GM12878 (cell line): ENCODE measurements around the gene ITGAD. TPM values are rescaled to one million over a fixed set of nuclear protein-coding genes. Genes with fewer than 3 reads are reported as not detected.

Experiments
- ATAC-seq: fragments of 200-7000 bp; cut with Tn5 transposase; 3 replicates; pipeline ENCODE4 v1.9.1; 2020; ENCODE audit warnings: mild to moderate bottlenecking, moderate library complexity
- BruUV-seq: library from RNA; stranded (reverse); fragments of 400-500 nt; replicated peaks from 2 replicates; lab custom pipeline; 2021; lab: Mats Ljungman, UMichigan
- CTCF ChIA-PET: fragments of 300-600 bp; sonication (Branson Sonifier 250); formaldehyde crosslinking; extraction: SDS; loops from one replicate; lab custom pipeline; 2021; ENCODE audit warnings: inconsistent platforms; lab: Yijun Ruan, JAX
- POLR2A ChIA-PET: fragments of 350-600 bp; formaldehyde crosslinking; extraction: SDS; loops from one replicate; lab custom pipeline; 2021; ENCODE audit warnings: inconsistent platforms; lab: Charles Lee
- RAD21 ChIA-PET: fragments of 300-600 bp; sonication (Branson Sonifier 250); formaldehyde crosslinking; loops from one replicate; lab custom pipeline; 2023; ENCODE audit warnings: antibody characterized with exemption; ENCODE audit not compliant: unreplicated experiment; lab: Charles Lee
- SMC1A ChIA-PET: fragments of 300-600 bp; sonication (Branson Sonifier 250); formaldehyde crosslinking; loops from one replicate; lab custom pipeline; 2023; ENCODE audit not compliant: unreplicated experiment, uncharacterized antibody; lab: Charles Lee
- DNase-seq: peaks from one replicate; pipeline ENCODE4 v3.0.0-alpha.2; 2011; ENCODE audit warnings: low read depth, low spot score
- FAIRE-seq: peaks from 3 replicates; lab custom pipeline; 2011; peaks lifted over from hg19 to GRCh38; lab: Jason Lieb, UNC
- H2AFZ ChIP-seq: 2 replicates; pipeline ENCODE4 v1.6.0; 2011; ENCODE audit warnings: low read depth, low read length, control low read depth; ENCODE audit not compliant: control insufficient read depth
- H3K27ac ChIP-seq: 2 replicates; pipeline ENCODE4 v1.5.1; 2011; ENCODE audit warnings: control low read depth; ENCODE audit not compliant: control insufficient read depth, insufficient read depth
- H3K27me3 ChIP-seq, 2 experiments: replicated peaks in 1 of 2; 2 replicates each; pipeline versions ENCODE4 v1.6.0 to v1.6.1; 2011; ENCODE audit warnings: low read length in 1 of 2; ENCODE audit not compliant: control insufficient read depth in 2 of 2, insufficient read depth in 2 of 2
- H3K36me3 ChIP-seq, 2 experiments: 2 replicates each; pipeline ENCODE4 v1.5.1; 2011; ENCODE audit warnings: low read length in 1 of 2; ENCODE audit not compliant: control insufficient read depth in 2 of 2, insufficient read depth in 2 of 2
- H3K4me1 ChIP-seq: 2 replicates; pipeline ENCODE4 v1.6.1; 2011; ENCODE audit warnings: mild to moderate bottlenecking, low read length, moderate library complexity, mixed read lengths; ENCODE audit not compliant: control insufficient read depth, insufficient read depth
- H3K4me2 ChIP-seq: 2 replicates; pipeline ENCODE4 v1.6.0; 2011; ENCODE audit warnings: control low read depth; ENCODE audit not compliant: control insufficient read depth, insufficient read depth
- H3K4me3 ChIP-seq: fragments of 200-600 bp; sonication (generic); 2 replicates; pipeline ENCODE4 v1.5.1; 2016
- H3K79me2 ChIP-seq: 2 replicates; pipeline ENCODE4 v1.6.0; 2011; ENCODE audit warnings: low read length; ENCODE audit not compliant: control insufficient read depth, insufficient read depth
- H3K9ac ChIP-seq: 2 replicates; pipeline ENCODE4 v1.8.0; 2011; ENCODE audit warnings: low read length, control low read depth, mixed read lengths; ENCODE audit not compliant: control insufficient read depth, insufficient read depth
- H3K9me3 ChIP-seq: replicated peaks from 3 replicates; pipeline ENCODE4 v1.5.1; 2011; ENCODE audit warnings: mild to moderate bottlenecking, low read length; ENCODE audit not compliant: control insufficient read depth, insufficient read depth
- H4K20me1 ChIP-seq: 2 replicates; pipeline ENCODE4 v1.6.0; 2011; ENCODE audit not compliant: control insufficient read depth, insufficient read depth
- ASH2L ChIP-seq: fragments of 300-600, 200-600 bp; sonication (generic); IDR thresholded peaks from 2 replicates; pipeline ENCODE4 v1.6.1; 2017; ENCODE audit warnings: low read depth, mild to moderate bottlenecking, borderline replicate concordance
- ATF3 ChIP-seq: IDR thresholded peaks from 2 replicates; pipeline ENCODE4 v1.6.1; 2011; ENCODE audit warnings: low read depth, mild to moderate bottlenecking, low read length, moderate library complexity, borderline replicate concordance; ENCODE audit errors: extremely low read depth
- BACH1 ChIP-seq: fragments of 450-650 bp; IDR thresholded peaks from 2 replicates; pipeline ENCODE4 v1.6.1; 2017; ENCODE audit warnings: mild to moderate bottlenecking, borderline replicate concordance
- BCLAF1 ChIP-seq: fragments of 450-650 bp; IDR thresholded peaks from 2 replicates; pipeline ENCODE4 v1.6.1; 2017; ENCODE audit warnings: antibody characterized with exemption, mild to moderate bottlenecking, moderate library complexity
- BHLHE40 ChIP-seq, 2 experiments: fragments of 450-650 bp in 1 of 2; IDR thresholded peaks; 2 replicates each; pipeline ENCODE4 v1.6.1; 2011 to 2017; ENCODE audit warnings: low read depth in 2 of 2, borderline replicate concordance in 1 of 2, improper control_type of control experiment in 1 of 2, low read length in 1 of 2, mild to moderate bottlenecking in 1 of 2
- CBX3 ChIP-seq: fragments of 200-600 bp; sonication (generic); IDR thresholded peaks from 2 replicates; pipeline ENCODE4 v1.6.1; 2016; ENCODE audit warnings: low read depth, borderline replicate concordance
- GABPA ChIP-seq: IDR thresholded peaks from 2 replicates; pipeline ENCODE4 v1.6.1; 2014; ENCODE audit warnings: antibody characterized with exemption, low read depth, mild to moderate bottlenecking, inconsistent platforms
- HDAC6 ChIP-seq: fragments of 200-600 bp; sonication (generic); IDR thresholded peaks from one replicate; pipeline ENCODE4 v1.8.0; 2017; ENCODE audit warnings: antibody characterized with exemption; ENCODE audit not compliant: unreplicated experiment
- NFXL1 ChIP-seq: fragments of 450-650 bp; IDR thresholded peaks from 2 replicates; pipeline ENCODE4 v1.6.1; 2017; ENCODE audit warnings: antibody characterized with exemption, mild to moderate bottlenecking, borderline replicate concordance
- NFYA ChIP-seq: IDR thresholded peaks from 2 replicates; pipeline ENCODE4 v1.6.1; 2011; ENCODE audit warnings: low read depth, mild to moderate bottlenecking, low read length, improper control_type of control experiment, borderline replicate concordance
- NFYB ChIP-seq: IDR thresholded peaks from 2 replicates; pipeline ENCODE4 v1.6.1; 2011; ENCODE audit warnings: low read depth, mild to moderate bottlenecking, low read length, improper control_type of control experiment, moderate library complexity; ENCODE audit not compliant: insufficient read depth
- NKRF ChIP-seq: fragments of 450-650 bp; conservative IDR thresholded peaks from 2 replicates; pipeline ENCODE4 v1.6.1; 2017; ENCODE audit warnings: mild to moderate bottlenecking, moderate library complexity
- SUZ12 ChIP-seq: fragments of 200-600 bp; sonication (generic); IDR thresholded peaks from one replicate; pipeline ENCODE4 v1.6.1; 2018; ENCODE audit warnings: antibody characterized with exemption, mild to moderate bottlenecking; ENCODE audit not compliant: unreplicated experiment
- TBL1XR1 ChIP-seq: IDR thresholded peaks from 2 replicates; pipeline ENCODE4 v1.6.1; 2012; ENCODE audit warnings: low read depth, low read length, improper control_type of control experiment
- TCF7 ChIP-seq: IDR thresholded peaks from 2 replicates; pipeline ENCODE4 v1.6.1; 2014; ENCODE audit warnings: antibody characterized with exemption, borderline replicate concordance
- WGBS: methylation state at CpG from one replicate; pipeline ENCODE4 v1.1.6; 2016; ENCODE audit warnings: low lambda C conversion rate; ENCODE audit not compliant: insufficient replicate concordance, insufficient coverage; ENCODE audit errors: missing lambda C conversion rate; 5-methylcytosine and 5-hydroxymethylcytosine counted together
- in situ Hi-C: fragments of 300-500 bp; cut with MboI; formaldehyde crosslinking; loops from 9 replicates; pipeline ENCODE4 v1.14.3; 2018; ENCODE audit warnings: mixed read lengths
- intact Hi-C: fragments of 100-400 bp; cut with micrococcal nuclease; formaldehyde crosslinking; loops from one replicate; pipeline ENCODE4 v1.14.2; 2022; ENCODE audit not compliant: unreplicated experiment
- polyA plus RNA-seq, 11 experiments: library from polyadenylated mRNA; depleted of rRNA in 4 of 11; unstranded in 6 of 11; stranded (reverse) in 5 of 11; fragments of >200 nt; fragmentation: Nextera tagmentation in 4 of 11; fragmentation: Illumina TruSeq in 1 of 11; extraction: Ambion mirVana in 4 of 11; extraction: Trizol in 1 of 11; gene quantifications; 1 replicate in 1 of 11; 2 replicates in 10 of 11; pipeline versions ENCODE4 v1.2.1 to v1.2.3, GENCODE V29; 2011 to 2016; ENCODE audit warnings: inconsistent platforms in 2 of 11, missing spikeins in 2 of 11, low read depth in 1 of 11
- total RNA-seq, 4 experiments: library from RNA; depleted of rRNA in 3 of 4; stranded (reverse); fragments of >200 nt in 3 of 4; fragmentation: Illumina TruSeq in 1 of 4; extraction: Trizol in 1 of 4; gene quantifications; 2 replicates each; pipeline versions ENCODE4 v1.2.1 to v1.2.3, GENCODE V29; 2013 to 2021

Gene ITGAD
- total and polyA plus RNA-seq, 10 of the 15 experiments (the other 5 are each of a cell fraction or from before 2014, with no cell fraction given) = 0.29 to 4.0 (median 1.2) TPM

GRCh38 chr16:31470615-31471014 is 77.5 kb downstream of the ITGAD start:
- FAIRE-seq (no peak), ATAC-seq (no peak), DNase-seq (no peak)
- no TSS peak for BruUV-seq
- SMC1A ChIA-PET = no interaction called here
- RAD21 ChIA-PET = interaction anchor here (0.9 kb wide), 1 partner anchor 398 kb away, joined by 3 read pairs; no protein-coding TSS in a partner anchor
- no peak overlapping the region for H3K27ac ChIP-seq
- no peaks in the 10 kb centered on the region for H3K79me2 ChIP-seq
- H2AFZ ChIP-seq = no peak overlapping the region
- peaks cover 0 to 2% of the 10 kb centered on the region in 2 experiments; a peak in 2 of 4 replicates for H3K36me3 ChIP-seq
- intact Hi-C loops = no loop called here
- 0 out of 2 replicates have a peak, but pooled peaks cover 4% of the 10 kb centered on the region for H3K4me1 ChIP-seq
- POLR2A ChIA-PET = no interaction called here
- H3K4me2 ChIP-seq = no peak overlapping the region
- in situ Hi-C loops = no loop called here
- 61% methylated on average over 3 of the region's 3 CpGs for whole genome bisulfite sequencing
- H3K9me3 ChIP-seq = no peaks in the 10 kb centered on the region
- no peak overlapping the region for H3K4me3 ChIP-seq
- peaks cover 0 to 5% of the 10 kb centered on the region in 2 experiments; a peak in 1 of 4 replicates for H3K27me3 ChIP-seq
- CTCF ChIA-PET = interaction anchor here (0.6 to 1.8 kb wide), 4 partner anchors 10 to 389 kb away, joined by 3 to 6 read pairs (median 3); a partner anchor contains a TSS
- no peaks in the 10 kb centered on the region for H4K20me1 ChIP-seq
- TF ChIP-seq ASH2L = no peak
- no peak for TF ChIP-seq BACH1
- TF ChIP-seq TBL1XR1 = no peak
- no peak for TF ChIP-seq SUZ12
- TF ChIP-seq TCF7 = no peak
- TF ChIP-seq GABPA = no peak
- no peak for TF ChIP-seq CBX3
- TF ChIP-seq NFXL1 = no peak
- no peak for TF ChIP-seq NFYB
- no peak for TF ChIP-seq ATF3
- no peak for TF ChIP-seq NKRF
- no peak for TF ChIP-seq NFYA
- TF ChIP-seq HDAC6 = no peak
- TF ChIP-seq BCLAF1 = no peak
- TF ChIP-seq BHLHE40 (IDR thresholded peaks at IDR 0.05; ENCODE audit: borderline replicate concordance in 1 of 2, low read depth in 2 of 2, low read length in 1 of 2) = no peak
- H3K9ac ChIP-seq = no peak overlapping the region
